ENCODE measurements around the gene TBC1D22B.

DNA sequence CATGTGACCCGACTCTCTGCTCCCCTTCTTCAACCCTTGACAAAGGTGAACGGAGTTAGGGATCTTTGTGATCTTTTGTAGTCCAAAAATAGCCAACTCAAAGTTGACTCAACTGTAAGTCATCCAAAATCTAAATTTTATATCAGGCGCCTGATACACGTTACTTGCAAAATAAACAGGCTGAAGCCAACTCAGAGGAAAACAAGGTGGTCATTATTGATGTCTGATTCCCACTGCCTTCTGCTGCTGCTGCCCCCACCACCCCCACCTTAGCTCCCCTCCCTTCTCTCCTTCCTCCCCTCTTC is 83.0 kb downstream of the TBC1D22B start:
- no peak for TF ChIP-seq ZNF544 (tag by site-specific recombination; IDR thresholded peaks at IDR 0.05)
- TF ChIP-seq, protein P1, sequence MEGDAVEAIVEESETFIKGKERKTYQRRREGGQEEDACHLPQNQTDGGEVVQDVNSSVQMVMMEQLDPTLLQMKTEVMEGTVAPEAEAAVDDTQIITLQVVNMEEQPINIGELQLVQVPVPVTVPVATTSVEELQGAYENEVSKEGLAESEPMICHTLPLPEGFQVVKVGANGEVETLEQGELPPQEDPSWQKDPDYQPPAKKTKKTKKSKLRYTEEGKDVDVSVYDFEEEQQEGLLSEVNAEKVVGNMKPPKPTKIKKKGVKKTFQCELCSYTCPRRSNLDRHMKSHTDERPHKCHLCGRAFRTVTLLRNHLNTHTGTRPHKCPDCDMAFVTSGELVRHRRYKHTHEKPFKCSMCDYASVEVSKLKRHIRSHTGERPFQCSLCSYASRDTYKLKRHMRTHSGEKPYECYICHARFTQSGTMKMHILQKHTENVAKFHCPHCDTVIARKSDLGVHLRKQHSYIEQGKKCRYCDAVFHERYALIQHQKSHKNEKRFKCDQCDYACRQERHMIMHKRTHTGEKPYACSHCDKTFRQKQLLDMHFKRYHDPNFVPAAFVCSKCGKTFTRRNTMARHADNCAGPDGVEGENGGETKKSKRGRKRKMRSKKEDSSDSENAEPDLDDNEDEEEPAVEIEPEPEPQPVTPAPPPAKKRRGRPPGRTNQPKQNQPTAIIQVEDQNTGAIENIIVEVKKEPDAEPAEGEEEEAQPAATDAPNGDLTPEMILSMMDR (tag by site-specific recombination; IDR thresholded peaks at IDR 0.05) = no peak
- no peak for TF ChIP-seq ZFHX2 (tag by site-specific recombination; conservative IDR thresholded peaks at IDR 0.05)
- TF ChIP-seq BCL11A (tag by site-specific recombination; IDR thresholded peaks at IDR 0.05; ENCODE audit: low read depth) = no peak
- no peak for TF ChIP-seq ZNF175 (tag by site-specific recombination; IDR thresholded peaks at IDR 0.05)
- TF ChIP-seq WT1 (tag by site-specific recombination; IDR thresholded peaks at IDR 0.05) = no peak
- no peak for TF ChIP-seq ZFP3 (tag by site-specific recombination; IDR thresholded peaks at IDR 0.05; ENCODE audit: low read depth)
- no peak for TF ChIP-seq ZNF138 (tag by site-specific recombination; IDR thresholded peaks at IDR 0.05; ENCODE audit: borderline replicate concordance)
- no peak for TF ChIP-seq ZNF341 (tag by site-specific recombination; IDR thresholded peaks at IDR 0.05; ENCODE audit: low read depth)
- TF ChIP-seq ZNF777 (tag by site-specific recombination; IDR thresholded peaks at IDR 0.05; ENCODE audit: borderline replicate concordance) = no peak
- TF ChIP-seq PATZ1 (tag by site-specific recombination; IDR thresholded peaks at IDR 0.05) = no peak

Measured in HEK293 (cell line).